NT2/D1 (cell line): ENCODE measurements around the gene EPHB6.

ENCODE experiments used
- DNase-seq: peaks from one replicate; pipeline ENCODE4 v3.0.0-alpha.2; 2011; ENCODE audit warnings: low read depth, low spot score
- H3K27me3 ChIP-seq: 2 replicates; pipeline ENCODE4 v1.6.0; 2011; ENCODE audit warnings: mild to moderate bottlenecking; ENCODE audit not compliant: insufficient read length, insufficient read depth
- H3K36me3 ChIP-seq: 2 replicates; pipeline ENCODE4 v1.6.1; 2011; ENCODE audit warnings: mild to moderate bottlenecking, low read length, mixed read lengths; ENCODE audit not compliant: insufficient read depth, insufficient read length
- H3K4me1 ChIP-seq: 2 replicates; pipeline ENCODE4 v1.5.1; 2011; ENCODE audit not compliant: insufficient read depth, insufficient read length
- H3K4me3 ChIP-seq: 2 replicates; pipeline ENCODE4 v1.5.1; 2011; ENCODE audit warnings: low read depth; ENCODE audit not compliant: insufficient read length
- H3K9ac ChIP-seq: 2 replicates; pipeline ENCODE4 v1.6.0; 2011; ENCODE audit warnings: low read depth; ENCODE audit not compliant: insufficient read length
- H3K9me3 ChIP-seq: 2 replicates; pipeline ENCODE4 v1.5.1; 2011; ENCODE audit warnings: mild to moderate bottlenecking, low read length; ENCODE audit not compliant: insufficient read depth
- SUZ12 ChIP-seq: IDR thresholded peaks from 2 replicates; pipeline ENCODE4 v1.6.1; 2011; ENCODE audit not compliant: insufficient read length, insufficient read depth; ENCODE audit errors: extremely low read depth
- YY1 ChIP-seq: IDR thresholded peaks from 2 replicates; pipeline ENCODE4 v1.6.1; 2011; ENCODE audit not compliant: insufficient read length, insufficient read depth
- ZNF274 ChIP-seq: IDR thresholded peaks from 2 replicates; pipeline ENCODE4 v1.6.1; 2011; ENCODE audit warnings: mild to moderate bottlenecking, low read depth, low read length

The EPHB6 gene

DNA sequence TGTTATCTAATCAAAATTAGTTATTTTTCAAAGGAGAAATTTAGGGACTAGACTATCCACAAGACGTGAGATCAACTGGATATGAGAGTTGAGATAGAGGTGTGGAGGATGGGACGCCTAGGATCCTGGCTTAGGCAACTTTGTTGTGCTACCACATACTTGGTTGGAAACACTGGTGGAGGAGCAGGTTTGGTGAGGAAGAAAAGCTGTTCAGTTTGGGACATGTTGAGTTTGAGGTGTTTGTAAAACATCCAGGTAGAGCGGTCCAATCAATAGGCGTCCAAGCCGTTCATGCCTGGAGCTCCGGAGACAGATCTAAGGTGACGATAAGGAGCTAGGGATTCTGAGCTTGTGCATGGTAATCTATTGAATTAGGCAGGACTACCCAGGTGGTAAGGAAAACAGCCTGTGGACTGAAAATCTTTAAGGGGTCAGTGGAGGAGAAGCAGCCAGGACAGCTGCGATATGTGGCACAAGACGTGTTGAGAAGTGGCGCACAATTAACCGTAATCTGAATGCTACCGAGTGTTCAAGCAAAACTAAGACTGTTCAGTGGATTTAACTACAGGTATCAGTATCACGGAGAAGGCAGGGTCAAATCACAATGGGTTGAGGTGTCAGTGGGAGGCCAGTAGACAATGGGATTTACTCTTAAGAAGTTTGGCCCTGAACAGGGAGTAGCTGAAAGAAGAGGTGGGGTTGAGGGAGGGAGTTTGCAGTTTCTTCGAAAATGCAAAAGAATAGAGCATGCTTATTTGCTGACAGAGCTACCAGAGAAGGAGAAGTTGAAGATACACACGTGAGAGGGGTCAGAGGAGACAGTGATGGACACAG is 46.8 kb downstream of the EPHB6 start:
- H3K4me3 ChIP-seq: no peak overlapping the region
- peaks cover 28% of the 10 kb centered on the region for H3K9me3 ChIP-seq
- H3K4me1 ChIP-seq: peaks cover 2% of the 10 kb centered on the region
- no peaks in the 10 kb centered on the region for H3K27me3 ChIP-seq
- H3K9ac ChIP-seq: no peak overlapping the region
- no peak for TF ChIP-seq SUZ12
- TF ChIP-seq YY1: no peak
- TF ChIP-seq ZNF274: no peak
- DNase-seq: no peak
- H3K36me3 ChIP-seq: no peaks in the 10 kb centered on the region

DNA sequence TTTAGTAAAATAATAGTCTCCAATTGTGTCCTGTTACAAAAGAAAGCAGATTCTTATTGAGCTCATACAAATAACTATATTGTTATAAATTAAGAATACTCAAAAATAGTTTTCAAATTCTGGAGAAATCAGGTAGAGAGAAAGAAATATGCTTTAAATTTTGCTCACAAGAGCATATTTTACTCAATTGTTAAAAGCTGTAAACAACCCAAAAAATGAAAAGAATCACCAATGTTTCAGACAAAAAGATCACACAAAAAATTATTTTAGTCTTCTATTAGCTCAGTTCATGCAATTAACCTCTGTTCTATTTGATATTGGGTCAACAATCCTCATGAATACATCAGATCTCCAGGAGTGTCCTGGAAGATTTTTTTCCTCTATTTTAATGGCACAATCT is 49.3 kb downstream of the EPHB6 start:
- peaks cover 28% of the 10 kb centered on the region for H3K9me3 ChIP-seq
- no peak for DNase-seq
- no peak for TF ChIP-seq SUZ12
- TF ChIP-seq YY1: no peak
- no peak for TF ChIP-seq ZNF274
- no peaks in the 10 kb centered on the region for H3K27me3 ChIP-seq
- H3K9ac ChIP-seq: no peak overlapping the region
- H3K4me3 ChIP-seq: no peak overlapping the region
- H3K36me3 ChIP-seq: no peaks in the 10 kb centered on the region
- H3K4me1 ChIP-seq: no peaks in the 10 kb centered on the region

DNA sequence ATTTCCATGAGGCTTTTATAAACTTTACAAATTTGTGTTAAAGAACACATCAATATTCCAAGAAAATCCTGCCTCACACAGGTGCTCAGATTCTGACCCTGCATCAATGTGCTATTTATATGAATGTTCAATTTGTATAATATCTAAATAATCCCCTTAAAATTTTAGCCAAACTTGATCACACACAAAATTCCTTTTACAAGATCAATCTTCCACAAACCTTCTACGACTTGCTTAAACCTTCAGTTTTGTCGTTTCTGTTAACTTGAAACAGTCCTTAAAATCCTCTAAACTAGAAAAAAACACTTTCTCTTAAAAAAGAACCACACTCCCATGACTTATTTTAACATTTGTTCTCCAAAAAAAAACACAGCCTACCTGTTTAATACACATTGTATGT is 50.9 kb downstream of the EPHB6 start:
- Histone ChIP-seq H3K4me3 (no peak overlapping the region), H3K27me3 (no peaks in the 10 kb centered on the region), H3K9me3 (peaks cover 28% of the 10 kb centered on the region), H3K9ac (no peak overlapping the region), H3K36me3 (no peaks in the 10 kb centered on the region), H3K4me1 (no peaks in the 10 kb centered on the region)
- no peak for TF ChIP-seq YY1
- DNase-seq: no peak

DNA sequence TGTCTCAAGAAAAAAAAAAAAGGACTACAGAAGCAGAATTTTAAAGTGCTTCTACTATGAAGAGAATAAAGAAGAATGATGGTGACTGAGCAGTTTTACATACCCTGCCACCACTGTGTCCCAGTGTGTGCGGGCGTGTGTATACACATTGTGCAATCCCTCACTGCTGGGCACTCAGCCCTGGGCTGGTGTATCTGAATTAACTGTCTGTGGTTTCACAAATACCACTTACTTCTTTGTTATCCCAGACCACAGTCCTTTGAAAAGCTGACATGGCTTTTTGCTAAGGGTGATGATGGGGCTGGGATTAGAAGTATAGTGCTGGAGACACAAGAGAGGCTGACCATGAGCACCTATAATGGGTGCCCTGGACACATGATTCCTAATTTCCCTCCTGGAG is 51.8 kb downstream of the EPHB6 start:
- Histone ChIP-seq H3K4me1 (no peaks in the 10 kb centered on the region), H3K36me3 (no peaks in the 10 kb centered on the region), H3K9ac (no peak overlapping the region), H3K4me3 (no peak overlapping the region), H3K27me3 (no peaks in the 10 kb centered on the region), H3K9me3 (peaks cover 28% of the 10 kb centered on the region)
- DNase-seq: no peak
- no peak for TF ChIP-seq YY1
- no peak for TF ChIP-seq ZNF274
- TF ChIP-seq SUZ12: no peak

DNA sequence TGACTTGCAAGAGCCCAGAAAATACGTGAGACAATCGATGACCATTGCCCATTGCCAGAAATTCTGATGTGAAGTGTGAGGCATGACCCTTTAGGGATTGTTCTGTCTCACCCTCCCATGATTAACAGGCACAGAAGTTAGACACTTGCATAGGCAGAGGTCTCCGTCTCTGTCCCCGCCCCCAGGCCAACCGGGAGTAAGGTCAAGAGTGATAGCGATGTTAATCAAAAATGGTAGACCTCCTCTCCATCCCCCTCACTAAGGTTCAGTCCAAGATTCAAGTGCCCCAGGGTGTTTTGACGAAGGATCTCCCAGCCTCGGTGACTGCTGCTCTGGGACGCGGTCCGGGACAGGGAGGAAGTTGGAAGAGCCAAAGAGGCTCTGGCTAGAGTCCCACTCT is 53.4 kb downstream of the EPHB6 start:
- Histone ChIP-seq H3K27me3 (no peaks in the 10 kb centered on the region), H3K4me1 (no peaks in the 10 kb centered on the region), H3K9me3 (peaks cover 28% of the 10 kb centered on the region), H3K4me3 (no peak overlapping the region), H3K36me3 (no peaks in the 10 kb centered on the region), H3K9ac (no peak overlapping the region)
- TF ChIP-seq ZNF274 (no peak), SUZ12 (no peak), YY1 (no peak)
- DNase-seq: no peak

DNA sequence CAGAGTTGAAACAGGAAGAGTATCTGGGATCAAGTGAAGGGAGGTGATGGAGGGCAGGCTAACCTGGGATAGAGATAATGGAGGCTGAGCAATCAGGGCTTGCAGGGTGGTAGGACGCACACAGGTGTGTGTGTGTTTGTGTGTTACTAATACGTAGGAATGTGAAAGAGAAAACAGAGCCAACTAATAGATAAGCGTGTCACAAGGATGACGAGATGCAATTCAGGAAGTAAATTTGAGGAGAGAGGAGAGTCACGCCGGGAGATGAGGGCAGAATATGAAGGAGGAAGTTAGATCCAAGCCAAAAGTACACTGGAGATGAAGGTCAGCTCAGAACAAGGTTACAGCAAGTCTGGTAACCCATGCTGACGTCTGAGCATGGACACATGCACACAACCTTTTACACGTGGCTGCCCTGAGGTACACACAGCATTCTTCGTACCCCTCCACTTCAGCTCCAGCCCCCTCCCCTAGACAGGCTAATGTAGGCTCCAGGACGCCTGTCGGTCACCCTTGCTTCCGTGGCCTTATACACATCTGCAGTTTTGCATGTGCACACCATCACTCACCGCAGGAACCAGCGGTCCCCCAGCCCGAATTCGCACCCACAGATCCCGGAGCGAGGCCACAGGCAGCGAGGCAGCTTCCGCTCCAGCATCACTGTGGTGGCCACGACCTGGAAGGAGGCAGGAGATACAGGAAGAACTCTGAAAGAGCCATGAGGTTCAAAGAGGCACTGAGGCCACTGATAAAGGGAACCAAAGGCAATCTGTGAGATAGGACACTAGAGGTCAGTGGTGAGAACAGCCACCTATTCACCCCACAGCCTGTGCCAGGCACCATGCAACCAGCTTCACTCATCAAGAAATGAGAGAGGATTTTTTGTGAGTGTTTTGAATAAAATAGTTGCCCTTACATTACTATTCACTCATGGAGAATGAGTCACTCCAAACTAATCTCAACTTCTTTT is 54.3 kb downstream of the EPHB6 start:
- peaks cover 22% of the 10 kb centered on the region for H3K9me3 ChIP-seq
- H3K36me3 ChIP-seq: no peaks in the 10 kb centered on the region
- H3K4me1 ChIP-seq: no peaks in the 10 kb centered on the region
- DNase-seq: no peak
- no peak overlapping the region for H3K4me3 ChIP-seq
- TF ChIP-seq SUZ12 (no peak), ZNF274 (no peak), YY1 (no peak)
- H3K27me3 ChIP-seq: no peaks in the 10 kb centered on the region
- no peak overlapping the region for H3K9ac ChIP-seq

DNA sequence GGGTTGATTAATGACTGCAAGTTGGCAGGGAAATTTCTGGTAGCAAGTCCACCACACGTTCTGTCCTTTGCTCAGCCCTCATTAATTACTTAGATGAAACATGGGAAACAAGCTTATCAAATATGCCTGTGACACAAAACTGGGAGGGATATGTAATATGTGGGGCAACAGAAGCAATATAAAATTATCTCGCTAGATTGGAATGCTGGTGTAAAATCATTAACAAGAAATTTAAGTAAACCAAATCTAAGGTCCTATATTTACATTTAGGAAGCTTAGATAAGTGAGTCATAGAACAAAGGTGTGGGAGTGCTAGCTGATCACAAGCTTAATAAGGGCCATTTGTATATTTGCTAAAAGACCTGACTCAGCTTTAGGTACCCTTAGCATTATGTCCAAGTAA is 55.2 kb downstream of the EPHB6 start:
- no peak overlapping the region for H3K4me3 ChIP-seq
- no peaks in the 10 kb centered on the region for H3K4me1 ChIP-seq
- TF ChIP-seq SUZ12 (no peak), YY1 (no peak), ZNF274 (no peak)
- no peaks in the 10 kb centered on the region for H3K36me3 ChIP-seq
- DNase-seq: no peak
- H3K27me3 ChIP-seq: no peaks in the 10 kb centered on the region
- H3K9me3 ChIP-seq: peaks cover 14% of the 10 kb centered on the region
- H3K9ac ChIP-seq: no peak overlapping the region
